ENCODE measurements around the gene MIER2. TPM values are rescaled to one million over a fixed set of nuclear protein-coding genes. Genes with fewer than 3 reads are reported as not detected.
"Not testable (repeated sequence)": the region's sequence is repeated elsewhere in the genome, so short reads cannot be mapped to it uniquely, and the experiment has no call there.

Gene MIER2
- polyA plus RNA-seq, 3 donors, result 24.5 to 37.3 (median 32.4) TPM

GRCh38 chr19:366205-366783, 21.7 kb upstream of the MIER2 start:
- no peak for DNase-seq

- no peak for DNase-seq
Measured at GRCh38 chr19:364496-365287, 20.1 kb upstream of the MIER2 start.

- DNase-seq, result no peak
Measured at GRCh38 chr19:362683-363082, 18.1 kb upstream of the MIER2 start.

GRCh38 chr19:362154-362553, 17.6 kb upstream of the MIER2 start:
- no peak for DNase-seq

- DNase-seq, result no peak
Measured at GRCh38 chr19:359653-359925, 15.0 kb upstream of the MIER2 start.

GRCh38 chr19:355536-355935, 10.9 kb upstream of the MIER2 start:
- not testable (repeated sequence) for DNase-seq

- no peak for DNase-seq
Measured at GRCh38 chr19:355134-355533, 10.5 kb upstream of the MIER2 start.

GRCh38 chr19:351976-352625, 7.5 kb upstream of the MIER2 start:
- no peak for DNase-seq

GRCh38 chr19:347946-348861, 3.6 kb upstream of the MIER2 start:
- no peak for DNase-seq

- no peak for DNase-seq
Measured at GRCh38 chr19:345320-345879, 804 bp upstream of the MIER2 start.

- DNase-seq, result no peak
Measured at GRCh38 chr19:343941-344624, 513 bp downstream of the MIER2 start.

- no peak for DNase-seq
Measured at GRCh38 chr19:343451-343931, 1.1 kb downstream of the MIER2 start.

GRCh38 chr19:342801-343421, 1.7 kb downstream of the MIER2 start:
- no peak for DNase-seq

GRCh38 chr19:342128-342455, 2.5 kb downstream of the MIER2 start:
- DNase-seq, result no peak

GRCh38 chr19:341386-342127, 3.0 kb downstream of the MIER2 start:
- DNase-seq, result no peak

- DNase-seq, result no peak
Measured at GRCh38 chr19:340620-341385, 3.8 kb downstream of the MIER2 start.

GRCh38 chr19:339262-339887, 5.2 kb downstream of the MIER2 start:
- no peak for DNase-seq

- no peak for DNase-seq
Measured at GRCh38 chr19:338421-338820, 6.2 kb downstream of the MIER2 start.

GRCh38 chr19:336067-336614, 8.5 kb downstream of the MIER2 start:
- no peak for DNase-seq
